CD4-positive, alpha-beta memory T cell (primary cell): ENCODE data around the gene MEGF6. TPM values are rescaled to one million over a fixed set of nuclear protein-coding genes. Genes with fewer than 3 reads are reported as not detected.

ENCODE experiments used
- CTCF ChIA-PET: fragments of 350-600 bp; sonication (Branson Sonifier 250); formaldehyde crosslinking; loops from one replicate; lab custom pipeline; 2021; ENCODE audit warnings: inconsistent platforms; ENCODE audit not compliant: partially characterized antibody; lab: Charles Lee
- POLR2A ChIA-PET: fragments of 350-600 bp; sonication (Branson Sonifier 250); formaldehyde crosslinking; loops from one replicate; lab custom pipeline; 2021; ENCODE audit not compliant: partially characterized antibody; lab: Charles Lee
- DNase-seq, 5 donors: peaks; one replicate each; pipeline versions ENCODE4 v3.0.0 to v3.0.0-alpha.2; 2020 to 2022; ENCODE audit warnings: mixed read lengths in 1 of 5
- H3K27ac ChIP-seq: one replicate; pipeline ENCODE4 v1.7.0; 2013; ENCODE audit warnings: low read depth, low read length
- H3K27me3 ChIP-seq: 2 replicates; pipeline ENCODE4 v1.7.0; 2013; ENCODE audit warnings: mild to moderate bottlenecking, low read length, moderate library complexity; ENCODE audit not compliant: insufficient read depth
- H3K36me3 ChIP-seq: 2 replicates; pipeline ENCODE4 v1.7.0; 2013; ENCODE audit warnings: mild to moderate bottlenecking, low read length, moderate library complexity; ENCODE audit not compliant: insufficient read depth
- H3K4me1 ChIP-seq: 2 replicates; pipeline ENCODE4 v1.7.0; 2013; ENCODE audit warnings: mild to moderate bottlenecking, low read length, moderate library complexity; ENCODE audit not compliant: insufficient read depth
- H3K4me3 ChIP-seq, 2 donors: one replicate each; pipeline ENCODE4 v1.7.0; 2013; ENCODE audit warnings: low read length in 2 of 2, mild to moderate bottlenecking in 1 of 2
- H3K9me3 ChIP-seq, 2 donors: one replicate each; pipeline ENCODE4 v1.7.0; 2013; ENCODE audit warnings: low read length in 2 of 2, control low read depth in 1 of 2; ENCODE audit not compliant: control insufficient read depth in 1 of 2
- H3K27ac Mint-ChIP-seq, 7 donors: one replicate each; pipeline ENCODE4 v1.8.0; 2020 to 2021; ENCODE audit warnings: mixed read lengths in 7 of 7, mild to moderate bottlenecking in 6 of 7, inconsistent platforms in 3 of 7, moderate library complexity in 3 of 7
- H3K27me3 Mint-ChIP-seq, 2 donors: one replicate each; pipeline ENCODE4 v1.8.0; 2020 to 2021; ENCODE audit warnings: mixed read lengths in 2 of 2
- H3K36me3 Mint-ChIP-seq, 2 donors: one replicate each; pipeline ENCODE4 v1.8.0; 2020 to 2021; ENCODE audit warnings: mixed read lengths in 2 of 2, inconsistent platforms in 1 of 2, mild to moderate bottlenecking in 1 of 2
- H3K4me1 Mint-ChIP-seq, 4 donors: one replicate each; pipeline ENCODE4 v1.8.0; 2020 to 2021; ENCODE audit warnings: mixed read lengths in 4 of 4, mild to moderate bottlenecking in 1 of 4
- H3K4me3 Mint-ChIP-seq, 8 donors: one replicate each; pipeline ENCODE4 v1.8.0; 2020 to 2021; ENCODE audit warnings: mixed read lengths in 8 of 8, mild to moderate bottlenecking in 7 of 8, moderate library complexity in 6 of 8, inconsistent platforms in 3 of 8
- H3K9me3 Mint-ChIP-seq, 8 donors: one replicate each; pipeline ENCODE4 v1.8.0; 2020 to 2021; ENCODE audit warnings: mixed read lengths in 8 of 8, mild to moderate bottlenecking in 5 of 8, inconsistent platforms in 3 of 8, moderate library complexity in 1 of 8
- intact Hi-C: fragments of 100-400 bp; cut with micrococcal nuclease; formaldehyde crosslinking; loops from one replicate; pipeline ENCODE4 v1.15.1; 2023
- polyA plus RNA-seq, 2 donors: library from polyadenylated mRNA; unstranded; fragments of 300-500 nt; fragmentation: Illumina TruSeq; gene quantifications; one replicate each; pipeline ENCODE4 v1.2.3, GENCODE V29; 2021
- total RNA-seq, 2 experiments: library from RNA; stranded (reverse); gene quantifications; one replicate each; pipeline ENCODE4 v1.2.3, GENCODE V29; 2021

Gene MEGF6
- total and polyA plus RNA-seq, 4 experiments from 2014 or later, result 2.4 to 168 (median 87.0) TPM

GRCh38 chr1:3460672-3461131 lies 150.6 kb downstream of the MEGF6 start:
- CTCF ChIA-PET, result no interaction called here

GRCh38 chr1:3459940-3460671 lies 151.2 kb downstream of the MEGF6 start:
- no peaks in the 10 kb centered on the region for H3K27me3 ChIP-seq
- Mint-ChIP-seq H3K27me3 (no peaks in the 10 kb centered on the region), H3K4me3 (no peak overlapping the region), H3K9me3 (no peaks in the 10 kb centered on the region), H3K27ac (no peak overlapping the region), H3K4me1 (peaks cover 0 to under 1% (median 0%) of the 10 kb centered on the region in 4 donors), H3K36me3 (no peaks in the 10 kb centered on the region)
- H3K4me1 ChIP-seq, result no peaks in the 10 kb centered on the region
- DNase-seq, result no peak
- H3K36me3 ChIP-seq, result no peaks in the 10 kb centered on the region
- intact Hi-C loops, result no loop called here
- H3K27ac ChIP-seq, result no peak overlapping the region
- ChIA-PET POLR2A (no interaction called here), CTCF (no interaction called here)
- H3K4me3 ChIP-seq, result no peak overlapping the region
- H3K9me3 ChIP-seq, result no peaks in the 10 kb centered on the region

More at GRCh38 chr1:3460672-3461131, 150.6 kb downstream of the MEGF6 start:
- no peaks in the 10 kb centered on the region for H3K9me3 ChIP-seq
- no peaks in the 10 kb centered on the region for H3K9me3 Mint-ChIP-seq
- H3K4me1 Mint-ChIP-seq, result no peaks in the 10 kb centered on the region
- no peaks in the 10 kb centered on the region for H3K27me3 Mint-ChIP-seq
- no peaks in the 10 kb centered on the region for H3K36me3 Mint-ChIP-seq
- intact Hi-C loops, result no loop called here
- no peak overlapping the region for H3K27ac ChIP-seq
- H3K4me3 ChIP-seq, result no peak overlapping the region
- POLR2A ChIA-PET, result no interaction called here
- no peaks in the 10 kb centered on the region for H3K36me3 ChIP-seq
- no peak overlapping the region for H3K4me3 Mint-ChIP-seq
- no peak overlapping the region for H3K27ac Mint-ChIP-seq
- no peaks in the 10 kb centered on the region for H3K27me3 ChIP-seq
- H3K4me1 ChIP-seq, result no peaks in the 10 kb centered on the region
- DNase-seq, result no peak

GRCh38 chr1:3459051-3459908 lies 152.0 kb downstream of the MEGF6 start:
- Histone ChIP-seq H3K27ac (no peak overlapping the region), H3K9me3 (no peaks in the 10 kb centered on the region), H3K4me3 (no peak overlapping the region), H3K27me3 (no peaks in the 10 kb centered on the region), H3K36me3 (no peaks in the 10 kb centered on the region), H3K4me1 (no peaks in the 10 kb centered on the region)
- POLR2A ChIA-PET, result no interaction called here
- CTCF ChIA-PET, result interaction anchor here (0.8 kb wide), 1 partner anchor 160 kb away, joined by 3 read pairs; no protein-coding TSS in a partner anchor
- H3K27ac Mint-ChIP-seq, result no peak overlapping the region
- no peak overlapping the region for H3K4me3 Mint-ChIP-seq
- intact Hi-C loops, result no loop called here
- H3K4me1 Mint-ChIP-seq, result peaks cover 0 to 3% (median 0%) of the 10 kb centered on the region in 4 donors
- no peaks in the 10 kb centered on the region for H3K36me3 Mint-ChIP-seq
- H3K27me3 Mint-ChIP-seq, result no peaks in the 10 kb centered on the region
- no peaks in the 10 kb centered on the region for H3K9me3 Mint-ChIP-seq
- no peak for DNase-seq

GRCh38 chr1:3457910-3458883 lies 153.1 kb downstream of the MEGF6 start:
- DNase-seq, result no peak
- H3K27ac ChIP-seq, result no peak overlapping the region
- H3K4me3 Mint-ChIP-seq, result no peak overlapping the region
- H3K27ac Mint-ChIP-seq, result peak overlapping the region in 1 of 7 donors; percentile 5
- H3K27me3 Mint-ChIP-seq, result no peaks in the 10 kb centered on the region
- POLR2A ChIA-PET, result no interaction called here
- H3K4me3 ChIP-seq, result no peak overlapping the region
- CTCF ChIA-PET, result no interaction called here
- intact Hi-C loops, result no loop called here
- no peaks in the 10 kb centered on the region for H3K36me3 Mint-ChIP-seq
- peaks cover 0 to 5% (median 1%) of the 10 kb centered on the region in 4 donors for H3K4me1 Mint-ChIP-seq
- H3K36me3 ChIP-seq, result no peaks in the 10 kb centered on the region
- H3K9me3 ChIP-seq, result no peaks in the 10 kb centered on the region
- H3K4me1 ChIP-seq, result peaks cover 10% of the 10 kb centered on the region
- peaks cover 7% of the 10 kb centered on the region for H3K27me3 ChIP-seq
- H3K9me3 Mint-ChIP-seq, result no peaks in the 10 kb centered on the region

- DNase-seq, result no peak
- no peak overlapping the region for H3K27ac Mint-ChIP-seq
Observed at GRCh38 chr1:3456964-3457909, 154.1 kb downstream of the MEGF6 start.

GRCh38 chr1:3456449-3456963 lies 154.8 kb downstream of the MEGF6 start:
- Histone ChIP-seq H3K36me3 (no peaks in the 10 kb centered on the region), H3K27me3 (peaks cover 11% of the 10 kb centered on the region), H3K9me3 (no peaks in the 10 kb centered on the region), H3K4me1 (peaks cover 13% of the 10 kb centered on the region), H3K27ac (no peak overlapping the region), H3K4me3 (no peak overlapping the region)
- Mint-ChIP-seq H3K36me3 (no peaks in the 10 kb centered on the region), H3K4me1 (peaks cover 0 to 7% (median 2%) of the 10 kb centered on the region in 4 donors), H3K4me3 (peak overlapping the region in 1 of 8 donors; percentile 21), H3K27me3 (peaks cover 0 to 2% of the 10 kb centered on the region in 2 donors), H3K9me3 (no peaks in the 10 kb centered on the region), H3K27ac (no peak overlapping the region)
- no peak for DNase-seq
- CTCF ChIA-PET, result no interaction called here
- POLR2A ChIA-PET, result no interaction called here
- intact Hi-C loops, result no loop called here

More at GRCh38 chr1:3456964-3457909, 154.1 kb downstream of the MEGF6 start:
- no peak overlapping the region for H3K27ac ChIP-seq
- H3K9me3 ChIP-seq, result no peaks in the 10 kb centered on the region
- H3K27me3 ChIP-seq, result peaks cover 11% of the 10 kb centered on the region
- POLR2A ChIA-PET, result no interaction called here
- H3K9me3 Mint-ChIP-seq, result no peaks in the 10 kb centered on the region
- H3K36me3 ChIP-seq, result no peaks in the 10 kb centered on the region
- H3K4me3 Mint-ChIP-seq, result no peak overlapping the region
- intact Hi-C loops, result no loop called here
- H3K36me3 Mint-ChIP-seq, result no peaks in the 10 kb centered on the region
- no peak overlapping the region for H3K4me3 ChIP-seq
- H3K4me1 Mint-ChIP-seq, result peaks cover 0 to 7% (median 2%) of the 10 kb centered on the region in 4 donors
- peaks cover 13% of the 10 kb centered on the region for H3K4me1 ChIP-seq
- H3K27me3 Mint-ChIP-seq, result no peaks in the 10 kb centered on the region
- CTCF ChIA-PET, result no interaction called here
